Measurements from ENCODE around the gene PTPRR. TPM values are rescaled to one million over a fixed set of nuclear protein-coding genes. Genes with fewer than 3 reads are reported as not detected.
"Not testable (repeated sequence)": the region's sequence is repeated elsewhere in the genome, so short reads cannot be mapped to it uniquely, and the experiment has no call there.

Gene PTPRR
- total RNA-seq, 1 experiment from 2014 or later = 6.9 TPM

DNA sequence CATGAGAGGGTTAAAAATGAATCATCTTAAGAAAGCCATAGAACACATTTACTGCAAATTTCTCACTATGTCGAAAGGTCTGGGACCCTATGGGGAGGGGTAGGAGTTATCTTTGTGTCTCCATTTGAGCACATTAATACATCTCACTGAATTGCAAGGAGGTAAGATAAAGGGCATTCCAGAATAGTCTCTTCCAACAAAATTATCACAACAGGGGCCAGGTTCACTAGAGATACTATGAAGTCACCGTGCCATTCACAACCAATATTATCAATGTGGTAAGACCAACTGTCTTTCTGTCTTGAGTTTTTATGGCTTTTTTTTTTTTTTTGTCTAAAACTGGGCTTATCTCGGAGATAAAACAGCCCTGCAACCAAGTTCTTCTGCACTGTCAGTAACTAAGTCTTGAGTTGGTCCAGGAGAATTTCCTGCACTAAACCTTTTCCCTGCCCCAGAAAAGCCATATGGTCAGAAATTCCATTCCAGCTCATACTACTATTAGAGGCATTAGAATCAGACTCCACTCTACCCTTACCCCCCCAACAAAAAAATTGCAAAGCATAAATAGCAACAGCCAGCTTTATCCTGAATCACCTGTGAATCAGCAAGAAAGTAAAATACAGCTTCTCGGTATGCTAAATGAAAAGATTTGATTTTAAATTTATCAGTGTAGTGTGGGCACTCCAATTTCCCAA lies 79.7 kb downstream of the PTPRR start:
- DNase-seq (ENCODE audit: low read depth) = peak; percentile 5

DNA sequence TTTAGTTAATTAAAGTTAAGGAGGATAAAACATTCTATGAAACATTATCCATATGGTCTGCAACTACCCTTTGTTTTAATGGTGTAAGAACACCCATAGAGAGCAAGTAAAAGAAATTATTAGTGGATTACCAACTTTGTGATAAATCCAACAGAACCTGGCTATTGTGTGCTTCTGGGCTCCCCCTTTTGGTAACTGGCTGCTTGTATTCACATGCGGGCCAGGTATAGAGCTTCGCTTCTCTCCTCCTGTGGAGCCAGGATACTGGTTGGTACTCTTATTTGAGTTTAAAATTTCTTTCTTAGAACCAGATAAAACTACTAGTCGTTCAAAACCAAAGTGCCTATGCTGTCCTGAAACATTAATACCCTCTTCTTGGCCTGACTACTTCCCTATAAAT lies 81.0 kb downstream of the PTPRR start:
- no peak for DNase-seq (ENCODE audit: low read depth)

- DNase-seq (ENCODE audit: low read depth) = no peak
Measured at GRCh38 chr12:70838127-70838526, 82.4 kb downstream of the PTPRR start.

DNA sequence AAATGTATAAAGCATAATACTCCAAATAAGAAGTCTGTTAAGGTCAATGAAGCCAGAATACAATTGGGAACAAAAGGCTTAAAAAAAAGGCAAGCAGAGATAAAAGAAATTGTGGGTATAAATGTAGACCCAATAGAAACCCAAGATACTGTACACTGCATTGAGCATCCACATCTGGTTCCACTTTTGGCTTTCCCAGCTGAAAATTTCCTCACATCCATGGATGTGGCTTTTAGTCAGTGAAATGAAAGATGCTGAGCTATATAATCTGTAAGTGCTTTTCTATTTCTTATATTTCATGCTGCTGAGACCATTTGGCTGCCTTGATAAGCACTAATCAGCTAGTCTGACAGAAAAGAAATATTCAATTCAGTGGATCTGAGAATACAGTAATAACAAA lies 83.5 kb downstream of the PTPRR start:
- DNase-seq (ENCODE audit: low read depth) = no peak

- DNase-seq (ENCODE audit: low read depth) = peak; percentile 6
Measured at GRCh38 chr12:70835948-70836347, 84.6 kb downstream of the PTPRR start.

GRCh38 chr12:70831543-70831942 lies 89.0 kb downstream of the PTPRR start:
- DNase-seq (ENCODE audit: low read depth) = peak; percentile 55

DNA sequence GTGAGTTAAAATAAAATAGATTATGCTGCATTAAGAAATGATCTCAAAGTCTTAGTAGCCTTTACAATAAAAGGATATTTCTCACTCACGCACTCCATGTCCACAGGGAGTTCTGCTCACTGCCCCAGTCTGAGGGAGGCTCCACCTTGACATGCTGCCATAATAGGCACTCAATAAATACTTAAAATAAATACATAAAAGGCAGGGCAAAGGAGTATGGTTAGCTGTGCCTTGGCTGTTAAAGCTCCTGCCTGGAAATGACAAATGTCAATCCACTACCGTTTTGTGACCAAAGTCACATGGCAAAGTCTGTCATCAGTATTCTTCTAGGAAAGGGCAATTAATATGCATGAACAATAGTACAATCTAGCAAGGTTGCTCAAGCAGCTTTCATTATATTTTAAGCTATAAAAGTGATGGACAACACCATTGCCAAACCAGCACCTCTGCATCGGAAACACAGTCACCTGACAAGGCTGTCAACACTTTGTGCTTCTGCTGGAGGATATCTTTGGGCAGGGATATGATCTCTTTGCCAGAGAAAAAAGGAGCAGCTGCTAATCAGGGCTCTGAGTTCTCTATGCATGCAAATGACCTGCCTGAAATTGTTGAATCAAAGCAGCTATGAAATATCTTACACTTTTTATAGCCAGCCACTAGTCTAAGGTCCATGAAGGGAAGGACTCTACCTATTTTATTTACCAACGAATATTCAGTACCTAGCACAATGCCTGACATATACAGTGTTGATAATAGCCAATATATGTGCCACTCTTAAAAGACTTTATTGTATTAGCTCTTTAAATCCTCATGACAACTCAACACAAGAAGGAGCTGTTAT lies 90.1 kb downstream of the PTPRR start:
- DNase-seq (ENCODE audit: low read depth) = no peak

GRCh38 chr12:70829070-70829469 lies 91.5 kb downstream of the PTPRR start:
- no peak for DNase-seq (ENCODE audit: low read depth)

DNA sequence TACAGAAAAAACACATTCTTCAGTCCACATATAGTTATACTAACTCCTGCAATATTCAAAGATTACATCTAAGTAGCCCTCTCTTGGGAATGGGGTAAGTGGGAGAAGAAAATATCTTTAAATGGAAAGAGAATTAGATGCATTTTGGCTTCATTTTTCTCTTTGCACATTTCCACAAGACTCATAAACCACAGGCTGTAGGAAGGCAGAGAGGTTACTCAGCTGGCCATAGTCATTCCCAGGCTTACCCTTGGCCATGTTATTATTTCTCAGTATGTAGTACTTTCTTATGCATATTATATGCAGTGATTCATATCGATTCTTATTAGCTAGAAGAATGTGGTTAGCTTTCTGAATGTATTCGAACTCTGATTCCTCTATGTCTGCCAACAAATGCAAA lies 92.2 kb downstream of the PTPRR start:
- peak; percentile 4 for DNase-seq (ENCODE audit: low read depth)

DNA sequence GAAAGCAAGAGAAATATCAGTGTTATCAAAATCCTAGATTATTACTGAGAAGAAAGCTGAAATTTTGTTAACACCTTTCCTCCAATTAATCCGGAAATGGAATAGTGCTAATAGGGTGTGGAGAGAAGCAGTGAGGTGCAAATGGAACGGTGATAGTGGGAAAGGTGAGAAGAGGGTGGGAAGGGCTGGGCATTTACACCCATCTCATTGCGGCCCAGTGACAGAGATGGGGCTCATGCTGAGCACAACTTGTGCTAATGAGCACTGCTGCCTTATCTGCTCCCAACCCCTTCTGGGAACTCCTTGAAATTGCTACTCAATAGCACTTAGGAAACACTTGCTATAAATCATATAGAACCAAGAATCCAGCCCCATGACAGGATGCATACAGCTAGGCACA lies 94.4 kb downstream of the PTPRR start:
- DNase-seq (ENCODE audit: low read depth) = no peak

DNA sequence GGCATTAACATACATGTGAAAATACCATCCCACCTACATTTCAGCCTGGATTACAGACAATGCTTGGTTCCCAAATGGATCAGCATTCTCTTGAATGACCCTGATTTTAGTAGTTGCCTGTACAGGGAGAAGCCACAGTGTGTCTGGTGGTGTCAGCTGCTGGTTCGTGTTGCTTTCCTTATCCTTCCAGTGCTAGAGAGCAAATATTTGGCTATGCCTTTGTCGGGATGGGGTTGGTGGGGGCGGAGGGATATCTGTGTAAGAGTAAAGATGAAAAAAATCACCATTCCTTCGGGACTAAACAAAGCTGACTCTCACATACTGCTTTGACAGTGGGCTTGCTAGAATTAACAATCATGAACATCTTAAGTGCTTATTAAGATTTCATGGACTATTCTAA lies 96.0 kb downstream of the PTPRR start:
- DNase-seq (ENCODE audit: low read depth) = no peak

GRCh38 chr12:70823182-70823976 lies 97.2 kb downstream of the PTPRR start:
- DNase-seq (ENCODE audit: low read depth) = peak; percentile 28

GRCh38 chr12:70822412-70822811 lies 98.1 kb downstream of the PTPRR start:
- DNase-seq (ENCODE audit: low read depth) = no peak

- DNase-seq (ENCODE audit: low read depth) = no peak
Measured at GRCh38 chr12:70815971-70816391, 104.6 kb downstream of the PTPRR start.

DNA sequence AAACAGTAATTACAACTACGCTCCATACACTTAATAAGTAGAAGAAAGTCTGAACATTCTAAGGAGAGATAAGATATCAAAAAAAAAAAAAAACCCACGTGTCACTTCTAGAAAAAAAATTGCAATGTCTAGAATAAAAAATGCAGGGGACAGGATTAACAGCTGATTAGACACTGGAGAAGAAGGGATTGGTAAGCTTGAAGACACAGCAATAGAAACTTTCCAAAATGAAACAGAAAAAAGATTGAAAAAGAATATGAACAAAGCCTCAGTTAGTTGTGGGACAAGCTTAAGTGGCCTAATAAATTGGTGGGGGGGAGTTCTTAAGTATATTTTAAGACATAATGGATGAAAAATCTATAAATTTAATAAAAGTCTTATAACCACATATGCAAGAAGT lies 105.5 kb downstream of the PTPRR start:
- no peak for DNase-seq (ENCODE audit: low read depth)

- DNase-seq (ENCODE audit: low read depth) = no peak
Measured at GRCh38 chr12:70813559-70813958, 107.0 kb downstream of the PTPRR start.

GRCh38 chr12:70812136-70812535 lies 108.4 kb downstream of the PTPRR start:
- DNase-seq (ENCODE audit: low read depth) = no peak

DNA sequence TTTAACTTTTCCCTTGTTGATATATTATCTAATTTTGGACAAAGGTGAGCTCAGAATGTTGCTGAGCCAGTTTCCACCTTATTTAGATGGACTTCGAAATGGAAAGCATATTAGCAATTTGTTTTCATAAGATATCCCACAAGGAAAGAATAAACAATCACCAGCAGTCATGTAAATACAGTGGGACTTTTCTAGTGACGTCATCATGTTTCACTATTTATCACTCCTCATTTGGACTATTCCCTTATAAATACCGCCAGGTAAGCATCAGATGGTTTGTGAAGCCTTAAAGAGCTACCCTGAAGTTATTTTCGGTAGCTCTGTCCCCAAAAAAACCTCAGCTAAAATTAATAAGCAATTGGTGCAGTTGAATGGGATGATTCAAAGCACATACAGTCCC lies 110.7 kb downstream of the PTPRR start:
- DNase-seq (ENCODE audit: low read depth) = no peak

DNA sequence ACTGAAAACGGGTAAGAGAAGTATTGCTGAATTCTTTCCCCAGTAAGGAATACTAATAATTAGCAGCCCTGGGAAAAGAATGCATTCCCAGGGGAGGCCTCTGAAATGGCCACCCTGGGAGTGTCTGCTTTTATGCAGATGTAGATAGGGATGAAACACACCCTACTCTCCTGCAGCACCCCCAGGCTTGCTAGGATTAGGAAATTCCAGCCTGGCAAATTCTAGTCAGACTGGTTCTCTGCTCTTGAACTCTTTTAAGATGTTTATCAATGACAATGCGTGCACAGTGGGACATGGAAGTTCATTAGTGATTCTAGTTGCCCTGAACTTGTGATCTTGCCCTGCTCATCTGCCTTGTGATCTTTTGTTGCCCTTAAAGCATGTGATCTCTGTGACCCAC lies 112.5 kb downstream of the PTPRR start:
- not testable (repeated sequence) for DNase-seq (ENCODE audit: low read depth)

DNA sequence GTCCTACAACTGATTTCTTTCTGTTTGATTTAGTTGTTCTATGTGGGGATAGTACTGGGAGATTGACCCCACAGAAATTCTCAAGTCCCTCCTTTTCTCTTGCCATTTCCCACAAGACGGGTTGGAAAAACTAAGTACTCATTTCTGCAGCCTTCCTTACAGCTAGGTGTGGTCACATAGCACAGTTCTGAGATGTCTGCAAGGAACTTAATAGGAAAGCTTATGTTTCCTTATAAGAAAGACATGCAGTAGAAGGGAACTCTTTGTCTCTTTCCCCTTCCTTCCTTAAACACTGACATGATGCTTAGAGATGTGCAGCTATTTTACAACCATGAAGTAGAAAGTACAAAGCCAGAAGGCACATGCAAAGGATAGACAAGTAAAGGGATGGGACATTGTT lies 113.7 kb downstream of the PTPRR start:
- DNase-seq (ENCODE audit: low read depth) = no peak

DNA sequence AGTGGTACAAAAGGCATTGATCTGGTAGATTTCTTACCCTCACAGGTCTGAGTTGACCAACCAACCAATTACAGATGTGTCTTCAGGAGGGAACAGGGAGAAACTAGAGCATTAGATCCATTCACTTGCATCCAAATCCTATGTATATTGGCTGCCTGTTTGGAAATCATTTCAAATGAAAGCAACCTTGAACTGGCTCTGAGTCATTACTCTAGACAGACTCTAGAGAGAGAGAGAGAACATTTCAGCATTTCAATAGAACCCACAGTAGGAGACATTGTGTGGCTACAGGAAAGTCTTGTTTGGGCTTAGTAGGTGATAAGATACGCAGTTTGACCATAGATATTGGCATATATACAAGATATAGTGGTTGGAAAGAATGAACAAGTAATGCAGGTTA lies 114.5 kb downstream of the PTPRR start:
- no peak for DNase-seq (ENCODE audit: low read depth)

- DNase-seq (ENCODE audit: low read depth) = no peak
Measured at GRCh38 chr12:70798016-70798783, 122.3 kb downstream of the PTPRR start.

Measured in M059J (cell line).